Neural progenitor cell (in vitro differentiated cells): ENCODE measurements around the gene ATM.

ENCODE experiments used
- EZH2 ChIP-seq: fragments of 200-600 bp; sonication (generic); IDR thresholded peaks from 2 replicates; pipeline ENCODE4 v1.6.1; 2017; ENCODE audit warnings: antibody characterized with exemption, mild to moderate bottlenecking, moderate library complexity
- TF ChIP-seq, protein P1 (sequence below): fragments of 200-600 bp; sonication (generic); IDR thresholded peaks from 2 replicates; pipeline ENCODE4 v1.5.1; 2017; ENCODE audit warnings: antibody characterized with exemption, mild to moderate bottlenecking

DNA sequence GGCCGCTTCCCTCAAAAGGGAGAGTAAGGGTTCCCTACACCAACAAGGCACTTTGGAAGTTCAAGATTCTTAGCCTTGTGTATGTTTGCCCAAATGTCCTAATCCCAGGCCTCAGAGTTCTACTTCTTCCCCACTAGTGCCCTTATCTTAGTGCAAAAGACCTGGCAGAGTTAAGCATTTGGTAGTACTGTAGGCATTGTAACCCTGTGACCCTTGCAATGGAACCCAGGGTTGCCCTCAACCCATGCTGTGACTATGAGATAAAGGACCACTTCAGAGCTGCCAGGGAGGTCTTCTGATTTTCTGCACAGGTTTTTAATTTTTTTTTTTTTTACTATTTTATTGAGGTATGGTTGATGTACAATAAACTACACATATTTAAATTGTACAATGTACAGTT is 179.4 kb downstream of the ATM start:
- TF ChIP-seq, protein P1, sequence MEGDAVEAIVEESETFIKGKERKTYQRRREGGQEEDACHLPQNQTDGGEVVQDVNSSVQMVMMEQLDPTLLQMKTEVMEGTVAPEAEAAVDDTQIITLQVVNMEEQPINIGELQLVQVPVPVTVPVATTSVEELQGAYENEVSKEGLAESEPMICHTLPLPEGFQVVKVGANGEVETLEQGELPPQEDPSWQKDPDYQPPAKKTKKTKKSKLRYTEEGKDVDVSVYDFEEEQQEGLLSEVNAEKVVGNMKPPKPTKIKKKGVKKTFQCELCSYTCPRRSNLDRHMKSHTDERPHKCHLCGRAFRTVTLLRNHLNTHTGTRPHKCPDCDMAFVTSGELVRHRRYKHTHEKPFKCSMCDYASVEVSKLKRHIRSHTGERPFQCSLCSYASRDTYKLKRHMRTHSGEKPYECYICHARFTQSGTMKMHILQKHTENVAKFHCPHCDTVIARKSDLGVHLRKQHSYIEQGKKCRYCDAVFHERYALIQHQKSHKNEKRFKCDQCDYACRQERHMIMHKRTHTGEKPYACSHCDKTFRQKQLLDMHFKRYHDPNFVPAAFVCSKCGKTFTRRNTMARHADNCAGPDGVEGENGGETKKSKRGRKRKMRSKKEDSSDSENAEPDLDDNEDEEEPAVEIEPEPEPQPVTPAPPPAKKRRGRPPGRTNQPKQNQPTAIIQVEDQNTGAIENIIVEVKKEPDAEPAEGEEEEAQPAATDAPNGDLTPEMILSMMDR = no peak
- no peak for TF ChIP-seq EZH2
